Ishikawa (cell line): ENCODE data around the gene RAB11B.
A peak's percentile ranks its signal among the peaks of the same experiment; 100 is the strongest.

Source experiments
- CEBPB ChIP-seq: IDR thresholded peaks from 2 replicates; pipeline ENCODE4 v1.6.1; 2012
- CREB1 ChIP-seq: IDR thresholded peaks from 2 replicates; pipeline ENCODE4 v1.6.1; 2012; ENCODE audit warnings: low read depth
- EGR1 ChIP-seq: IDR thresholded peaks from 2 replicates; pipeline ENCODE4 v1.6.1; 2012
- EP300 ChIP-seq: IDR thresholded peaks from 2 replicates; pipeline ENCODE4 v1.6.1; 2012; ENCODE audit warnings: borderline replicate concordance
- FOXM1 ChIP-seq: IDR thresholded peaks from 2 replicates; pipeline ENCODE4 v1.6.1; 2012; ENCODE audit warnings: low read depth, borderline replicate concordance
- MAX ChIP-seq: IDR thresholded peaks from 2 replicates; pipeline ENCODE4 v1.6.1; 2012
- NFIC ChIP-seq: IDR thresholded peaks from 2 replicates; pipeline ENCODE4 v1.6.1; 2012
- RAD21 ChIP-seq: IDR thresholded peaks from 2 replicates; pipeline ENCODE4 v1.6.1; 2012; ENCODE audit warnings: low read depth
- REST ChIP-seq: IDR thresholded peaks from 2 replicates; pipeline ENCODE4 v1.6.1; 2012; ENCODE audit warnings: low read depth, mild to moderate bottlenecking
- TAF1 ChIP-seq: IDR thresholded peaks from 2 replicates; pipeline ENCODE4 v1.6.1; 2012; ENCODE audit warnings: low read depth, mild to moderate bottlenecking
- TCF12 ChIP-seq: IDR thresholded peaks from 2 replicates; pipeline ENCODE4 v1.6.1; 2012; ENCODE audit warnings: low read depth
- TEAD4 ChIP-seq: IDR thresholded peaks from 2 replicates; pipeline ENCODE4 v1.6.1; 2012
- USF1 ChIP-seq: IDR thresholded peaks from 2 replicates; pipeline ENCODE4 v1.6.1; 2012
- YY1 ChIP-seq: IDR thresholded peaks from 2 replicates; pipeline ENCODE4 v1.6.1; 2012; ENCODE audit warnings: low read depth
- ZBTB7A ChIP-seq: IDR thresholded peaks from 2 replicates; pipeline ENCODE4 v1.6.1; 2012; ENCODE audit warnings: low read depth

The RAB11B gene

DNA sequence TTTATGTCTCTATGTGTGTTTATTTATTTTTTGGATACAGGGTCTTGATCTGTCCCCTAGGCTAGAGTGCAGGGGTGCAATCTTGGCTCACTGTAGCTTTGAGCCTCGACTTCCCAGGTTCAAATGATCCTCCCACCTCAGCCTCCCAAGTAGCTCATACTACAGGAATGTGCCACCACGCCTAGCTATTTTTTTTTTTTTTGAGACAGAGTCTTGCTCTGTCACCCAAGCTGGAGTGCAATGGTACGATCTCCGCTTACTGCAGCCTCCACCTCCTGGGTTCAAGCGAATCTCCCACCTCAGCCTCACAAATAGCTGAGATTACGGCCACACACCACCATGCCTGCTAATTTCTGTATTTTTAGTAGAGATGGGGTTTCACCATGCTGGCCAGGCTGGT, 31.2 kb upstream of the RAB11B start:
- TF ChIP-seq TEAD4 (no peak), CREB1 (no peak), EP300 (no peak), ZBTB7A (no peak), YY1 (no peak), REST (no peak), NFIC (no peak), TCF12 (no peak), CEBPB (no peak), MAX (no peak), TAF1 (no peak), USF1 (no peak)

DNA sequence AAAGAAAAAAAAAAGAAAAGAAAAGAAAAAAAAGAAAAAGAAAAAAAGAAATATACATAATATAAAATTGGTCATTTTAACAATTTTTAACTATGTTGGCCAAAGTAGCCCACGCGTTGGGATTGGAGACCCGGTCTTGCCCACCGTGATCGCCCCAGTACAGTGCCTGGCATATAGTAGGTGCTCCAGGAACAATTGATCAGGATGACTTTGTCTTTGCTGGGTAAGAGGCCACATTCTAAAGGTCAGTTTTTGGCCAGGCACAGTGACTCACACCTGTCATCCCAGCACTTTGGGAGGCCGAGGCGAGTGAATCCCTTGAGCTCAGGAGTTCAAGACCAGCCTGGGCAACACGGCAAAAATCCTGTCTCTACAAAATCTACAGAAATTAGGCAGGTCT, 30.0 kb upstream of the RAB11B start:
- TF ChIP-seq MAX (no peak), EP300 (no peak), FOXM1 (no peak), CEBPB (no peak), REST (no peak), TEAD4 (no peak), NFIC (no peak), RAD21 (no peak), USF1 (no peak)

GRCh38 chr19:8361921-8362793, 28.0 kb upstream of the RAB11B start:
- peak; percentile 78; the same call in 1 of the 2 replicates for TF ChIP-seq EP300
- TF ChIP-seq USF1 = no peak; the same call in 1 of the 2 replicates
- TF ChIP-seq NFIC = peak; percentile 99
- TF ChIP-seq EGR1 = no peak
- TF ChIP-seq CEBPB = no peak
- peak; percentile 66; the same call in 1 of the 2 replicates for TF ChIP-seq MAX
- TF ChIP-seq ZBTB7A = 0 out of 2 replicates have a peak, but pooled peaks have one; percentile 67
- TF ChIP-seq REST = no peak
- TF ChIP-seq TAF1 = no peak
- 0 out of 2 replicates have a peak, but pooled peaks have one; percentile 19 for TF ChIP-seq RAD21
- TF ChIP-seq CREB1 = peak; percentile 50; the same call in 1 of the 2 replicates
- TF ChIP-seq TEAD4 = peak; percentile 91
- TF ChIP-seq FOXM1 = no peak
- TF ChIP-seq YY1 = peak; percentile 56; the same call in 1 of the 2 replicates
- TF ChIP-seq TCF12 = peak; percentile 89
